A549 (cell line): ENCODE measurements around the gene PRDM5. TPM values are rescaled to one million over a fixed set of nuclear protein-coding genes. Genes with fewer than 3 reads are reported as not detected.

Source experiments
- ATAC-seq, 2 experiments: fragments of 200-7000 bp in 1 of 2; fragments of >200 bp in 1 of 2; cut with Nextera tagmentation in 1 of 2; cut with Tn5 transposase in 1 of 2; 3 replicates each; pipeline versions ENCODE4 v1.8.0 to v1.9.1; 2018 to 2020; ENCODE audit warnings: mild to moderate bottlenecking in 1 of 2, moderate library complexity in 1 of 2
- CTCF ChIA-PET: fragments of 300-600 bp; sonication (Branson Sonifier 250); formaldehyde crosslinking; extraction: SDS; loops from one replicate; lab custom pipeline; 2021; ENCODE audit warnings: antibody characterized with exemption, inconsistent platforms; lab: Yijun Ruan, JAX
- POLR2A ChIA-PET: fragments of 350-600 bp; formaldehyde crosslinking; extraction: SDS; loops from one replicate; lab custom pipeline; 2021; ENCODE audit warnings: antibody characterized with exemption, inconsistent platforms; lab: Yijun Ruan, JAX
- DNase-seq, 2 experiments: peaks; one replicate each; pipeline versions ENCODE4 v3.0.0 to v3.0.0-alpha.2; 2011 to 2016; ENCODE audit warnings: low read depth in 1 of 2, low spot score in 1 of 2
- FAIRE-seq: peaks from 2 replicates; lab custom pipeline; 2011; peaks lifted over from hg19 to GRCh38; lab: Jason Lieb, UNC
- H3K27ac ChIP-seq, 2 experiments: fragments of >200 bp; sonication (Bioruptor Twin); formaldehyde crosslinking; 3 replicates each; pipeline ENCODE4 v1.5.1; 2016 to 2017
- H3K4me1 ChIP-seq: fragments of >200 bp; sonication (Bioruptor Twin); formaldehyde crosslinking; 3 replicates; pipeline ENCODE4 v1.6.1; 2016
- H3K4me2 ChIP-seq: fragments of >200 bp; sonication (Bioruptor Twin); formaldehyde crosslinking; 3 replicates; pipeline ENCODE4 v1.6.1; 2016
- H3K4me3 ChIP-seq: fragments of >200 bp; sonication (Bioruptor Twin); formaldehyde crosslinking; 3 replicates; pipeline ENCODE4 v1.5.1; 2016
- H3K9me3 ChIP-seq: fragments of >200 bp; sonication (Bioruptor Twin); formaldehyde crosslinking; 3 replicates; pipeline ENCODE4 v1.6.1; 2016
- CBX8 ChIP-seq: fragments of 200-600 bp; sonication (generic); IDR thresholded peaks from 2 replicates; pipeline ENCODE4 v1.6.1; 2016
- CEBPB ChIP-seq, 2 experiments: fragments of >200 bp in 1 of 2; sonication (Bioruptor Twin) in 1 of 2; formaldehyde crosslinking in 1 of 2; IDR thresholded peaks; 2 replicates each; pipeline ENCODE4 v1.6.1; 2012 to 2016
- CHD2 ChIP-seq: fragments of 150-350 bp; IDR thresholded peaks from 2 replicates; pipeline ENCODE4 v1.6.1; 2014; ENCODE audit warnings: low read length; ENCODE audit not compliant: partially characterized antibody
- CHD4 ChIP-seq: fragments of 200-600 bp; sonication (generic); IDR thresholded peaks from 2 replicates; pipeline ENCODE4 v1.6.1; 2016; ENCODE audit warnings: antibody characterized with exemption, mild to moderate bottlenecking, borderline replicate concordance
- CTCF ChIP-seq: fragments of >200 bp; sonication (Bioruptor Twin); formaldehyde crosslinking; IDR thresholded peaks from 3 replicates; pipeline ENCODE4 v1.5.1; 2016
- ELK1 ChIP-seq: fragments of 150-350 bp; IDR thresholded peaks from 2 replicates; pipeline ENCODE4 v1.6.1; 2014; ENCODE audit warnings: low read depth, mild to moderate bottlenecking, low read length
- ESRRA ChIP-seq: fragments of 150-350 bp; IDR thresholded peaks from 2 replicates; pipeline ENCODE4 v1.6.1; 2014; ENCODE audit warnings: mild to moderate bottlenecking, low read length, borderline replicate concordance
- FOXS1 ChIP-seq: fragments of 250-450 bp; sonication (Bioruptor Pico); IDR thresholded peaks from 2 replicates; pipeline ENCODE4 v1.5.0; 2020; ENCODE audit warnings: mild to moderate bottlenecking, moderate library complexity
- GATA3 ChIP-seq: IDR thresholded peaks from 2 replicates; pipeline ENCODE4 v1.6.1; 2012; ENCODE audit warnings: borderline replicate concordance
- HDAC2 ChIP-seq: fragments of 200-600 bp; sonication (generic); IDR thresholded peaks from 2 replicates; pipeline ENCODE4 v1.6.1; 2016
- HES2 ChIP-seq: fragments of >200 bp; sonication (Bioruptor Twin); formaldehyde crosslinking; IDR thresholded peaks from 2 replicates; pipeline ENCODE4 v1.6.1; 2016
- HEYL ChIP-seq: fragments of 250-450 bp; sonication (Bioruptor Pico); IDR thresholded peaks from 2 replicates; pipeline ENCODE4 v1.8.0; 2021; ENCODE audit warnings: mild to moderate bottlenecking, moderate library complexity
- HOXA7 ChIP-seq: fragments of 250-450 bp; sonication (Bioruptor Pico); IDR thresholded peaks from 2 replicates; pipeline ENCODE4 v1.5.0; 2020; ENCODE audit warnings: mild to moderate bottlenecking, moderate library complexity
- HOXB13 ChIP-seq: fragments of 250-450 bp; sonication (Bioruptor Pico); IDR thresholded peaks from 2 replicates; pipeline ENCODE4 v1.5.0; 2020; ENCODE audit warnings: low read depth, mild to moderate bottlenecking, moderate library complexity
- KDM5A ChIP-seq: fragments of 200-600 bp; sonication (generic); IDR thresholded peaks from 2 replicates; pipeline ENCODE4 v1.6.1; 2016; ENCODE audit warnings: antibody characterized with exemption, mild to moderate bottlenecking
- MAFK ChIP-seq: fragments of 450-650 bp; IDR thresholded peaks from 2 replicates; pipeline ENCODE4 v1.6.1; 2014; ENCODE audit not compliant: partially characterized antibody
- NFE2L2 ChIP-seq: fragments of 150-350 bp; conservative IDR thresholded peaks from 2 replicates; pipeline ENCODE4 v1.6.1; 2014; ENCODE audit warnings: low read length
- NPAS2 ChIP-seq: fragments of 250-450 bp; sonication (Bioruptor Pico); IDR thresholded peaks from 2 replicates; pipeline ENCODE4 v1.8.0; 2022; ENCODE audit warnings: mild to moderate bottlenecking, moderate library complexity, borderline replicate concordance
- NR3C1 ChIP-seq: fragments of >200 bp; sonication (Bioruptor Twin); formaldehyde crosslinking; IDR thresholded peaks from 3 replicates; pipeline ENCODE4 v1.6.1; 2017
- POLR2AphosphoS2 ChIP-seq: conservative IDR thresholded peaks from 2 replicates; pipeline ENCODE4 v1.6.1; 2012; ENCODE audit warnings: low read length, improper control_type of control experiment, inconsistent platforms
- RCOR1 ChIP-seq: fragments of 150-350 bp; IDR thresholded peaks from 2 replicates; pipeline ENCODE4 v1.6.1; 2014; ENCODE audit warnings: antibody characterized with exemption, low read length, low read depth
- RNF2 ChIP-seq: fragments of 200-600 bp; sonication (generic); IDR thresholded peaks from 2 replicates; pipeline ENCODE4 v1.6.1; 2016; ENCODE audit warnings: low read depth, mild to moderate bottlenecking, antibody characterized with exemption, moderate library complexity, borderline replicate concordance
- SMC3 ChIP-seq: fragments of >200 bp; sonication (Bioruptor Twin); formaldehyde crosslinking; IDR thresholded peaks from 3 replicates; pipeline ENCODE4 v1.6.1; 2018; ENCODE audit warnings: inconsistent platforms
- TFCP2L1 ChIP-seq: fragments of 250-450 bp; sonication (Bioruptor Pico); IDR thresholded peaks from 2 replicates; pipeline ENCODE4 v1.5.0; 2021; ENCODE audit warnings: mild to moderate bottlenecking
- TP53 ChIP-seq: fragments of 250-450 bp; sonication (Bioruptor Pico); IDR thresholded peaks from 2 replicates; pipeline ENCODE4 v1.5.0; 2021; ENCODE audit warnings: mild to moderate bottlenecking, moderate library complexity
- ZFP36 ChIP-seq: fragments of 450-650 bp; IDR thresholded peaks from 2 replicates; pipeline ENCODE4 v1.6.1; 2014; ENCODE audit warnings: borderline replicate concordance; ENCODE audit not compliant: partially characterized antibody
- ZNF302 ChIP-seq: fragments of 250-450 bp; sonication (Bioruptor Pico); IDR thresholded peaks from 2 replicates; pipeline ENCODE4 v1.9.0; 2021; ENCODE audit warnings: inconsistent platforms, mild to moderate bottlenecking, moderate library complexity
- ZSCAN20 ChIP-seq: fragments of 250-450 bp; sonication (Bioruptor Pico); IDR thresholded peaks from 2 replicates; pipeline ENCODE4 v1.8.0; 2022; ENCODE audit warnings: mild to moderate bottlenecking, moderate library complexity
- WGBS: methylation state at CpG from one replicate; pipeline ENCODE4 v1.1.6; 2017; ENCODE audit errors: missing lambda C conversion rate; 5-methylcytosine and 5-hydroxymethylcytosine counted together
- polyA plus RNA-seq, 4 experiments: library from polyadenylated mRNA; depleted of rRNA in 3 of 4; stranded (reverse); fragments of >200 nt; fragmentation: RNase III in 1 of 4; extraction: RNeasy Plus Mini Kit Qiagen cat#74134 plus additional on column Dnase treatment in 1 of 4; gene quantifications; 2 replicates in 3 of 4; 3 replicates in 1 of 4; pipeline ENCODE4 v1.2.3, GENCODE V29; 2011 to 2017

PRDM5 gene
- polyA plus RNA-seq, 2 of the 4 experiments (the other 2 are of a cell fraction), result 6.5 to 12.9 TPM

GRCh38 chr4:120826853-120827252, 95.7 kb downstream of the PRDM5 start:
- Histone ChIP-seq H3K27ac (no peak overlapping the region), H3K9me3 (no peaks in the 10 kb centered on the region), H3K4me3 (no peak overlapping the region), H3K4me2 (no peak overlapping the region), H3K4me1 (no peaks in the 10 kb centered on the region)
- 74% methylated on average over 6 of the region's 6 CpGs for WGBS
- ATAC-seq (no peak), FAIRE-seq (no peak), DNase-seq (no peak)
- TF ChIP-seq HEYL (no peak), CHD4 (no peak), HDAC2 (no peak), GATA3 (no peak), ELK1 (no peak), CHD2 (no peak), SMC3 (no peak), ZSCAN20 (CRISPR knock-in tag) (no peak), ZNF302 (CRISPR knock-in tag) (no peak), TFCP2L1 (CRISPR knock-in tag) (no peak), HES2 (no peak), FOXS1 (no peak), HOXB13 (CRISPR knock-in tag) (no peak)
- ChIA-PET CTCF (no interaction called here), POLR2A (no interaction called here)

- WGBS, result 41% methylated on average over 1 of the region's 1 CpG
- Histone ChIP-seq H3K27ac (no peak overlapping the region), H3K9me3 (no peaks in the 10 kb centered on the region), H3K4me1 (no peaks in the 10 kb centered on the region), H3K4me2 (no peak overlapping the region), H3K4me3 (no peak overlapping the region)
- POLR2A ChIA-PET, result no interaction called here
- ATAC-seq, result no peak
- CTCF ChIA-PET, result no interaction called here
- TF ChIP-seq RNF2, result no peak
- TF ChIP-seq KDM5A, result no peak
- peak; percentile 62 for TF ChIP-seq MAFK
- TF ChIP-seq, all 56 proteins: peak for 1
- DNase-seq, result no peak
- no peak for FAIRE-seq
Observed at GRCh38 chr4:120826449-120826848, 96.1 kb downstream of the PRDM5 start.

- no peak overlapping the region for H3K27ac ChIP-seq
- no peaks in the 10 kb centered on the region for H3K9me3 ChIP-seq
- no peak overlapping the region for H3K4me3 ChIP-seq
- FAIRE-seq (no peak), ATAC-seq (no peak), DNase-seq (no peak)
- no peak for TF ChIP-seq NFE2L2
- no peak overlapping the region for H3K4me2 ChIP-seq
- no peaks in the 10 kb centered on the region for H3K4me1 ChIP-seq
- ChIA-PET POLR2A (no interaction called here), CTCF (no interaction called here)
Observed at GRCh38 chr4:120824946-120825345, 97.6 kb downstream of the PRDM5 start.

- no peaks in the 10 kb centered on the region for H3K9me3 ChIP-seq
- POLR2A ChIA-PET, result no interaction called here
- CTCF ChIA-PET, result interaction anchor here (0.6 kb wide), 1 partner anchor 827 kb away, joined by 3 read pairs; no protein-coding TSS in a partner anchor
- WGBS, result 90% methylated on average over 3 of the region's 3 CpGs
- H3K4me3 ChIP-seq, result no peak overlapping the region
- DNase-seq (no peak), FAIRE-seq (no peak), ATAC-seq (no peak)
- H3K4me2 ChIP-seq, result no peak overlapping the region
- H3K4me1 ChIP-seq, result no peaks in the 10 kb centered on the region
- H3K27ac ChIP-seq, result no peak overlapping the region
- no peak for TF ChIP-seq NPAS2 (CRISPR knock-in tag)
- no peak for TF ChIP-seq CBX8
- no peak for TF ChIP-seq NR3C1
- no peak for TF ChIP-seq ZFP36
- no peak for TF ChIP-seq CHD4
- no peak for TF ChIP-seq CTCF
- no peak for TF ChIP-seq HOXA7 (CRISPR knock-in tag)
- no peak for TF ChIP-seq ESRRA
- no peak for TF ChIP-seq POLR2AphosphoS2
- no peak for TF ChIP-seq CEBPB (IDR thresholded peaks at IDR 0.05)
- TF ChIP-seq GATA3, result no peak
- TF ChIP-seq RCOR1, result no peak
- no peak for TF ChIP-seq TP53 (CRISPR knock-in tag)
Observed at GRCh38 chr4:120821977-120822376, 100.5 kb downstream of the PRDM5 start.
